HG03457 (cell line): Measurements from ENCODE around the gene LGR4.

Experiments used
- ATAC-seq: cut with Tn5 transposase; IDR thresholded peaks from one replicate; pipeline ENCODE4 v1.9.1; 2021; ENCODE audit warnings: moderate number of reproducible peaks; ENCODE audit not compliant: unreplicated experiment

Gene LGR4

DNA sequence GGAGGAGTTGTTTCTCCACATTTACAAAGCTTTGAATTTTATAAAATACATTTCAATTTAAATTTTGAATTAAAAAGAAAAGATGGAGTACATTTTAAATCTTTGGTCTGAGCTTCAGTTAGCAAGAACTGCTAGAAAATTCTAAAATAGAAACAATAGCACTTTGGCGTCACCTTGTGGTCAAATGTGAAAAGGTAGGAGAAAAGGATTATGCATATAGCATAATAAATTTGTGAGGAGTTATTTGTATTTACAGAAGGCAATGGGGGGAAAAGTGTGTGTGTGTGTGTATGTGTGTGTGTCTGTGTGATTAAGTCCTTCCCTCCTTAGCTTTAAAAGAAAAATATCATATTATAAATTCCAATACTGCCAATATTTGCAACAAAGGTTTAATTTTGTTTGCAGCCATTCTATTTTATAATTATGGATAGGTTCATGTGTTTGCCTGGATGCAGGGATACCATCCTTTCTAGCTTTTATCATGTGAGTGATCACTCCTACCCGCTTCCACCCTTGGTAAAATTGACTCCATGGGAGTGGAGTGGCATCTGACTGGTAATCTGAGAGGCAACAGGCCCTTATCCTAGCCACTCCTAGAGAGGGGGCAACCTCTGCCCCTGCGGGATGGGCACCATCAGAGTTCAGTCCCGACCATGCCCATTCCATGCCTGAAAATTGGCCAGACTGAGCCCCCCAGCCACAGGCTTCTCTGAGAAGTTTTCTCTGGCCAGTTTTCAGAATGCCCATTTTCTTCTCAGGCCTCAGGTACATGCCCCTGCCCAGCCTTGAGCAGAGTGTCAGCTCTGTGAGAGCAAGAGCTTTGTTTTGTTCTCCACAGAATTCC is 13.6 kb upstream of the LGR4 start:
- no peak for ATAC-seq

DNA sequence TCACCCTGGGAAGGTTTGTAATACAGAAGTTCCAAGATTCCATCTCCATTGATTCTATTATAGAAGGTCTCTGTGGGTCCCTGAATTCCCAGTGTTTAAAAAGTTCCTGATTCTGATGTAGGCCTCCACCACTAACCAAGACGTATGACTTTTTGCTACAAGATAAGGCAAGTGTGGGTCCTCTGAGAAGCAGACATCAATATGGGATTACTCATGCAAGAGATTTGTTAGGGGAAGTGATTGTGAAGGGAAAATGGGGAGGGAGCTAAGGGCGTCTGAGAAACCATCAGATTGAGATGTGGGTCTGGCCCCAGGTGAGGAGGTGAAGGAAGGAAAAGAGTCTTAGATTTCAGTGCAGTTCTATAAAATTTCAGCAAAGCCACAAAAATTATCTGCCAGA is 10.2 kb upstream of the LGR4 start:
- ATAC-seq, result no peak

DNA sequence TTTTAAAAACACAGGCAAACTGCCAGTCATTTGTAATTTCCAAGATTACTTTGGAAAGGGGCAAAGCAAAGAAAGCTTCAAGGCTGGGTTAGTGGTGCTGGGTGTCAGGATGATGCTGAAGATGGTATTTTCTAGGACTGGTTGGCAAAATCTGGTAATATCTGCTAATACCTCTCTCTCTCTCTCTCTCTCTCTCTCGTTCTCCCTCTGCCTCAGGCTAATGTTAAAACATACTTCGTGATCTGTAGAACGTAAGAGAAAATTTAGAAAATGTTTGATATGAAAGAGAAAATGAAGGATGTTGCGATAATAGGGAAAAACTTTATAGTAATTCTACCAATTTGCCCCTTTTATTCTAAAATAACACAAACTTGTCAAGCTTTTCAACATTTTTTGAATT is 9.4 kb upstream of the LGR4 start:
- no peak for ATAC-seq

DNA sequence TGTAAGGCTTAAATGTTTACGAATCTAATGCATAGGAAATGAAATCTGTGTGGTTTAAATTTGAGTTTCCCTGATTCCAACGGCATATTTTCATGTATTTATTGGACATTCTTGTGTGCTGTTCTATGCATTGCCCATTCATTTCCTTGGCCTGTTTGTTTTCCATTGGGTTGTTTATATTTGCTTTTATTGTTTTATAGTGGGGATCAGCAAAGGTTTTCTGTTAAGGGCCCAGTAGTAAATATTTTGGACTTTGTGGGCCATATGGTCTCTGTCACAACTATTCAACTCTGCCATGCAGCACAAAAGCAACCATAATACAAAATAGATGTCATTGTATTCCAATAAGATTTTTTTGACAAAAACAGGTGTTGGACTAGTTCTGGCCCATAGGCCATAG is 5.2 kb upstream of the LGR4 start:
- no peak for ATAC-seq

DNA sequence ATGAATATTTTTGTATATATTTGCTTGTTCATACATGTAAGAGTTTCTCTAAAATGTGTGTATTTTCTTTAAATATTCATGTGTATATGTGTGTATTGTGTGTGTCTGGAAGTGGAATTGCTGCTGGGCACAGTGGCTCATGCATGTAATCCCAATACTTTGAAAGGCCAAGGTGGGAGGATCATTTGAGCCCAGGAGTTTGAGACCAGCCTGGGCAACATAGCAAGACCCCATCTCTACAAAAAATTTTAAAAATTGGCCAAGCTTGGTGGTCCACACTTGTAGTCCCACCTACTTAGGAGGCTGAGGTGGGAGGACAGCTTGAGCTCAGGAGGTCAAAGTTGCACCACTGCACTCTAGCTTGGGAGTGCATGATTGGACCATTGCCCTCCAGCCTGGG is 4.7 kb upstream of the LGR4 start:
- ATAC-seq, result no peak

DNA sequence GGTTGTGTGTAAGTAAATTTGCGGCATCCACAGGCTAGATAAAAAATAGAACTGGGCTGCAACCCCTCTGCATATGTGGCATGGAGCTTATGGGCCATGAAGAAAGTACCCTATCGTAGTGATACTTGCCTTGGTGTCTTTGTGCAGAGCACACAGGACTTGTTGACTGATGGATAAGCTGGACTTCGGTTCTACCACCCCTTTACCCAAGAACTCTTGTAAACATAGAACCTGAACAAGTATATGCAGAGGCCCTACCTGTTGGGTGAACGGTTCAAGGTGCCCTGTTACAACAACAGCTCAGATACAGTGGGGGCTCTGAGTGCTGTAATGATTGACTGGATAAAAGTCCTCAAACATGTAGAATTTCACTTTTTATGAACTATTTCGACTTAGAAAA is 3.0 kb upstream of the LGR4 start:
- no peak for ATAC-seq

DNA sequence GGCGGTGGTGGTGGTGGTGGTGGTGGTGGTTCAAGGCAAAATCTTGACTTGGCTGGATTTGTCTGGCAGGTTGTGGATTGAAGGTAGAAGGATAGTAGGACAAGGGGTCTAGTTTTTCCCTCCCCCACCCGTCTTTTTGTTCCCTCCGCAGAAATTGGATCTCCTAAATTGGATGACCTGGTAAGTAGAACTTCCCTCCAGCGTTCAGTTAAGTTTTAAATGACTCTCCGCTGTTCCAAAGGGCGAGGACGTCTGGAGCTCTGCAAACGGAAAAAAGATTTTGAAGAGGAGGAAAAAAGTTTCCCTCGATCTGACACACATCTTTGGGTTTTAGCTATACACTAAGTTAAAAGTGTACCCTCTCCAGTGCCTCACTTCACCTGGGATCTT is 422 bp upstream of the LGR4 start:
- ATAC-seq, result no peak

DNA sequence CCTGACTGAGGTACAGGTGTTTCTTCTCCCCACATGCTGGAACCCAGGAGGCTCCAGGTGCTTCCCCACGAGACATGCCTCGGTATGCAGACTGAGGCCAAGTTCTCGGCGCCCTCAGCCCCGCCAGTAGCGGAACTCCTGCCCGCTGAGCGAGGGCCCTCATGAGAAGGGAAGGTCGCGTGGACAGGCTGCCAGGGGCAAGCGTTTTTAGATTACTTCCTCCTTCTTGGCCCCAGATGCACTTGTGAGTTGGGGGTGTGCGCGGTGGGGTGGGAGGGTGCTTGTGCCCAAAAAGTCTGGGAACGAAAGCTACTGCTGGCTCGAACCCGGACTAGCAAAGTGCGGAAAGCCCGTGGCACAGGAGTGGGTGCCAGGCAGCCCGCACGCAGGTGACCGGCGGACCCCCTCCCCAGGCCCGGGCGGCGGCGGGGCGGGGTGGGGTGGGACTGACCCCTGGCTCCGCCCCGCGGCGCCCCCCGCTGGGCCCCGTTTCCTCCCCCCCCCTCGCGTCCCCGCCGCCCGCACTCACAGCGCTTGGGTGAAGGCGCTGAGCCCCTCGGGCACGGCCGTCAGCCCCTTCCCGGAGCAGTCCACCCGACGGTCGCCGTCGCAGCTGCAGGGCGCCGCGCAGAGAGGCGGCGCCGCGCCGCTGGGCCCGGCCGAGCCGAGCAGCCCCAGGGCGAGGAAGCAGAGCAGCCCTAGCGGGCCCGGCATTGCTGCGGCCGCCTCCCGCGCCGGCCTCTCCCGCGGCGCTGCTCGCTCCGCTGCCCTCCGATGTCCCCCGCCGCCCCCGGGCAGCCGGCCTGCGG is 797 bp downstream of the LGR4 start:
- ATAC-seq, result peak; percentile 46

DNA sequence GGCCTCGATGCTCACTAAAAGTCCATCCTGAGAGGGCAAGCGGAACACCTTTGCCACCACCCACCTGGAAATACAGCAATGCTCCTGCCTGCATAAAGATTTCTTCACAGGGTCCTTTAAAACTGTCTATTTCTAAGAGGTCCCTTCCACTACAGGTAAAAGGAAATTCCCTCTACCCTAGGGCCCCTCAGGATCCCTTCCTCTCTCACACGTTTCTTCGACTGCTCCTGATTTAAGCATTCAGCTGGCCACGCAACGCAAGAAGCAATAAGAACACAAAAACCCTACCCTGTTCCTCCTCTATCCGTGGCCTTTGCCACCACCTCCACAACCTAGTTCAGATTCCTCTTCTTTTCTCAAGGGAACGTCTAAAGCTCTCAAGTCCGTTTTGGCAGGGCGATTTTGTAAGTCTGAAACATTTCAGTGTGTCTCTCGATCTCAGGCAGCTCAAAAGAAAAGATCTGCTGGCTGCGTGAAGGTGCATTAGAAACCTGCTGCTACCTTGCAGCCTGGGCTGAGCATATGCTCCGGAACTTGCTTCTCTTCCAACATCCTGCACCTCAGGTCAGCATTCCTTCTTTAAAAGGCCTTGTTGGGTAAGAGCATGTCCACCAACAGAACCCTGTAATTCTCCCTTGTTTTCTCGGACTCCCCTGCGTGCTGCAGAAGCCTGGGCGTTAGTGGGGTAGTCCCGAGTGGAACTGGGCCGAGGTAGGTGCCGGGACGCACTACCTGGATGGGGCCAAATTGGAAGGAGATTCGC is 1.6 kb downstream of the LGR4 start:
- no peak for ATAC-seq

DNA sequence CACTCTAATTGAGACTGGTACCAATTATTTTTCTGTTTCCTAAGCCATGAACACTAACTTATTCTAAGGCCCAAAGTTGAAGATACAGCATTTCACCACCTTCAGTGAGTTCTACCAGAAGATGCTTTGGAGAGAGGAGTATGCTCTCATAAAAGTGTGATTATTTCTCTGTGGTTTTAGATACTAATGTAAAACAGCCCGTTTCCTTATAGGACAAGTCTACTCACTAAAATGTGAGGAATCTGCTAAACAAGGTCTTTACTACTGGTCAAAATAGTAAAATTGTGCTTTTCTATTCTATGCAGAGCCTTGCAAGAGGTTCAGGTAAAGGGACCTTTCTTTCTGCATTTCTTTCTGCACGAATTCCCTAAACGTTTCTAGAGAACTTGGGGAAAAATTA is 2.4 kb downstream of the LGR4 start:
- no peak for ATAC-seq

DNA sequence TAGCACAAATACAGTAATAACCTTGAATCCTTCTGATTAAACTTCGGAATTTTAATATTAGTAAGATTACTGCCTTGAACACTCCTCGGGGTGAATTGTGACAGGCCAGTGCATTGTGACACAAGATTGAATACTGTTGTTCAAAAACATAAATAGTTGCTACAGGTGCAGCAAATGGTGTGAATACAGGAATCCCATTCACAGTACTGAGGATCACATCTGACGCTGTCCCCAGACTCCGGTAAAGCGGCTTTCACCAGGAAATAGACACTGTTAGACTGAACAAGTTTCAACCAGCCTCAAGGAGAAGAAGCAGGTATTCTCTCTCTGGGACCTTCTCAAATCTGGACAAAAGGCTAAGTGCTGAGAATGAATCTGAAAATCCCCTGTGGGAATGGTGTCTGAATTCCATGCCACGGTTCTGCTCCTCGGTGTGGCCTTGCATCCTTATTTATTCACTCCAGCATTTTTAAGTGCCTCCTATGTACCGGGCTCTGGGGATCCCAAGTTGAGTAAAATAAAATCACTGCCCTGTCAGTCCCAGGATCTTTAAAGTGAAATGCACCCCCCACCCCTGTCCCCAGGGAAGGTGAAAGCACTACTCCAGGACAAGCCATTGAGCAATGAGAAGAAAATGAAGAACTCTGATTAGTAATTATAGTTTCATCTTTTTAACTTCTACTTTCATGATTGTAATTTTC is 3.4 kb downstream of the LGR4 start:
- no peak for ATAC-seq

DNA sequence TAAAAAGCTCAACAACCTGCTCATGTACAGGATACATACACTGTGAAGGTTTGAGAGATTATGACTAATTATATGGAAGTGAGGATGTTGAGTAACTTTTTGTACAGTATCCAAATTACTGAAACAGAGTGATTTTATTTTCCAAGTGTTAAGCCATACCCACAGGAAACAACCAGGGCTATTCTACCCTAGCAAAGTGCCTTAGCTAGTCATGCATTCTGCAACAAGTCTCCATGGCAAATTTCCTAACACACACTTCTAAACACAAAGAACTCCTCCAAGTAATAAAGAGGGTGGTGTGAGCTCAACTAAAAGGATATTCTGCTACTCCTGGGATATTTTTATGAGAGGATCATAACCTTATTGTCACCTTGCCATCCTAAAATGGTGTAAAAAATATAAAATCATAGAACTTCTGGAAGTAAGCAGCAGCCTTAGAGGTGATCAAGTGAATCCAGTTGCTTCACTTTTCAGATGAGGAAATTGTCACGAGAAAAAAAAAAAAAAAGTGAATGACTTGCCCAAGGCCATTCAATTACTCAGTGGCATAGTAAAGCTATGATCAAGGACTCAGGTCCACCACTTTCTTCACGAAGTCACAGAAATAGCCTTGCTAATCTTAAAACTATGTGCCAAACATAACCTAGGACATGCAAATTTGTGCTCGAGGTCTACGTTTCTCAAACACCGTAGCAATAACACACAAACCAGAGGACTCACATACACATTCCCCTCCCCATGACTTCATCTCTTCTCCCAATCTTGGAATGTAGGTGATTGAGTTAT is 4.2 kb downstream of the LGR4 start:
- no peak for ATAC-seq

DNA sequence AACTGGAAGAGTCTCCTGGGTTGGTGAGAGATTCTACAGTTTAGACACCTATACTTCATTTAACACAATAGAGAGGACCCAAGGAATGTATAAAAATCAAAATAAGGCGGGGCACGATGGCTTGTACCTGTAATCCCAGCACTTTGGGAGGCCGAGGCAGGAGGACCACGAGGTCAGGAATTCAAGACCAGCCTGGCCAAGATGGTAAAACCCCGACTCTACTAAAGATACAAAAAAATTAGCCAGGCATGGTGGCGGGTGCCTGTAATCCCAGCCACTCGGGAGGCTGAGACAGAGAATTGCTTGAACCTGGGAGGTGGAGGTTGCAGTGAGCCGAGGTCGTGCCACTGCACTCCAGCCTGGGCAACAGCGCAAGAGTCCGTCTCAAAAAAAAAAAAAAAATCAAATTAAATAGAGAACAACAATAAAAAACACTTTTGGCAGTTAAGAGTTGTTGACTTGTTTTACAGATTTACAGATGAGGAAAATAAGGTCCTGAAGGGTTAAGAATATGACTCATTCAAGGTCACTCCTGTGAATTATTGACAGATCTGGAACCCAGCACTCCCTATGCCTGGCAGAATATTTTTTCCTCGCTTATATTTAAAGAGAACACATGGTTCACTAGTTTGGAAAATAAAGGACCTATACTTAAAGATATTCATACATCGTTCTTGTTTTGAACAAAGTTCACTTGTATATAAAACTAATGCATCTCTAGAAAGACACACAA is 5.2 kb downstream of the LGR4 start:
- no peak for ATAC-seq

DNA sequence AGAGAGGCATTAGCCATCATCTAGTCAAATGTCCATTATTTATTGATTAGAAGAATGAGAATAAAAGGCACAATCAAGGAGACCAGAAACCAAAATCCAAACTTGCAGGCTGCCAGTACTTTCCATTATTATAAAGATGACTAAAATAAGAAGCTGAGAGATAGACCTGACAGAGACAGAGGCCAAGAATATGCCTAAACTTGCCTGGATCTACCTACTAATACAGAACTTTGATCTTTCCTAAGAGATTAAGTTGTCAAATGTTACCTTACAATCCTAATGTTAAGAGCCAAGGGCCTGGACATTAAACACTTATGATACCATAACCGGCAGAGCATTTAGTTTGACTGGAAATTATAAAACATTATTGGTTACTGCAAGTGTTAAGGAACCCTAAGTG is 6.2 kb downstream of the LGR4 start:
- ATAC-seq, result no peak

DNA sequence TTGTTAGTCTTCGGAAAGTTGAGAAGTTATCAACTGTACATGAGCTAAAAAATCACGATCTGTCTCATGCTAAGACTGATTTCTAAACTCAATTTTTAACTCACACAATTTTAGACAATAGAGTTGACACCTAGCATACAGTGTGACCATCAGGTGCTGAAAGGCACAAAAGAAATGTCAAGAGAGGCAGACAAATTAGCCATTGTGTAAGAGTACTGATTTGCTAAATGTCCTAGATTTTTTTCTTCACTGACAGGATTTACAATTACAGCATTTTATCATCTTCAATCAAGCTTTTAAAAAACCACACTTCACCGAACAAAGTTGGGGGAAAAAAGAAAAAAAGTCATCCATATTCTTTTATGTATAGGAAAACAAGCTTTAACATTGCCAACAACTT is 7.0 kb downstream of the LGR4 start:
- ATAC-seq, result no peak

DNA sequence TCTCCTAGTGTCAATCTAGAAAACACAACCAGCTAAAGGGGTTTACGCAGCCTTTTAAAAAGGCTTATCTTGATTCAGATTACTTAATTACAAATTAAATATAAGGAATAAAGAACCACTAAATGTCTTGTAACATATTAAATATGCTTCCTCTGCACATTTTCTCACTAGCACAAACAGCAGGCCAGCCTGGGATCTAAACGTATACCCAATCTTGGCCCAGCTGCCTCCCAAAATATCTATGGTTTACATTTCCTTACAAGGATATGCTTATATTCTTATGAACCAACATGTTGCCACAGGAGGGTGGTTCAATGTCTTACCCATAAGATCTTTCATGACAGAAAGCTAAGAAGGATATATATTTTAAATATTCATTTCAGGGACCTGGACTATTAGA is 7.7 kb downstream of the LGR4 start:
- no peak for ATAC-seq

DNA sequence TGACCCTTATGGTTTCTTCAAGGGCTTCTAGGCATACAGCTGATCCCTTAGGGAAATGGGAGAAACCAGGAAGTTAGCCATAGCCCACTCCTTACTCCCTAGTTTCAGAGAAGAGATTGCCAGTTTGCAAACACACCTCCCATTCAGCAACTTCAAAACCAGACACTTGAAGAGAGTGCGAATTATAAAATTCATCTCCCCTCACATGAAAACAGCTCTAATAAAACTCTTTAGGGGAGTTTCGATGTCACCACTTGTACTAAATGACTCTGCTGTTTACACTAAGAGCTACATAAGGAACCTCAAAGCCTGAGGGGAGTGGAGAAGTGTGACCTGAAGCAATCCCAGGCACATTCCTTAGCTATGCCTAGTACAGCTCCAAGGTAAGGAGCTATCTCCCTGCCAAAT is 8.3 kb downstream of the LGR4 start:
- no peak for ATAC-seq

DNA sequence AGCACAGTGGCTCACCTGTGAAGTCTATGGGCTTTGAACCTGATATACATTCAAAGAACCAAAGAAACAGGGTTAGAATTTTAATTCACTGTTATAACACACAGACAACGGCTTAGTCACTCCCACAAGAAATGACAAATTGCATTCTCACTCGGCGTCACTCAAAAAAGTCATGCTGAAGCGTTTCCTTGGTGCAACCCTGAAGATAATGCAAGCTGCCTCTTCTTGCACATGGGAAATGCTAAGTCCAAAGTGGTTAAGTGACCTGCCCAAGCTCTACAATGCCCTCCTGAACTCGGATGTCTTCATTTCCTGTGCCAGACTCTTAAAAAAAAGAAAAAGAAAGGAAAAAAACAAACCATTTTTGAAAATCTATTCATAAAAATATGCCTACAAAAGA is 10.0 kb downstream of the LGR4 start:
- no peak for ATAC-seq

DNA sequence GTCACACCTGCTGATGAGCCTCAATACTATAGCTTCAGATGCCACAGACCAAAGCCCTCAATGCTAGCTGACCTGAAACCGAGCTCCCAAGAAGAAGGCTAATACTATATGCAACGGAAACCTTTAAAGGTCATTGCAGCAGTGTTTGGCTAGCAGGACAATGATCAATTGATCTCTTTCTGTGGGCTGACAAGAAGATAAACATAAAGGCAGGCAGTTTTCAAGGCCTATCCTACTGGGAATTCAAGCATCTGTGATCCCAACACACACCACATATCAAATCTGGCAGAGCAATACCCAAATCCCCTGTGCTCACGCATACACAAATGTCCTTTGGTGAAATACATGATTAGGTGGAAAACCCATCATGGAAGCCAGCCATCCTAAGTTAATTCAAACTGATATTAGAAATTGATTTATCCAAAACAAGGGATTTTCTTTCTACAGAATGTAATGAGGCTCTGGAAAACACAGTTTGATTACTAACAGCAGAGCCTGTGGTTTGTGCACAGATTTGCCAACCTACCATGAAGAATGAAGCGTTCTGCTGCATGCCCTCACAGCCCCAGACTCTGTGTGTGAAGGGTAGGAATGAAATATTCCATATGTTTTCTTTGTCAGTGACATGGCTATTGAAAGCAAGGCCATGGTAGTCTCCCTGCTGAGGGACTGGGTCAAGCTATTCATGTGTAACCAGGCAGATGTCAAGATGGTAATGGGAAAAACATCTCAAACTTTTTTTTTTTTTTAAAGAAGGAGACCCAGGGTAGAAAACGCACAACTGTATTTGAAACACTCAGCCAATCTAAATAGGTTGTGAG is 12.2 kb downstream of the LGR4 start:
- no peak for ATAC-seq
